HCT116 (cell line): Measurements from ENCODE around the gene THUMPD2. TPM values are rescaled to one million over a fixed set of nuclear protein-coding genes. Genes with fewer than 3 reads are reported as not detected.

Experiments used
- ATAC-seq: fragments of 200-7000 bp; cut with Tn5 transposase; 2 replicates; pipeline ENCODE4 v1.9.1; 2020; ENCODE audit warnings: mild to moderate bottlenecking, moderate library complexity
- BruUV-seq: library from RNA; stranded (reverse); fragments of 400-500 nt; replicated peaks from 2 replicates; lab custom pipeline; 2021; lab: Mats Ljungman, UMichigan
- CTCF ChIA-PET: fragments of 300-600 bp; sonication (Branson Sonifier 250); formaldehyde crosslinking; loops from one replicate; lab custom pipeline; 2021; ENCODE audit warnings: antibody characterized with exemption; lab: Charles Lee
- POLR2A ChIA-PET: fragments of 300-600, 350-600 bp; sonication (Branson Sonifier 250); formaldehyde crosslinking; loops from one replicate; lab custom pipeline; 2021; ENCODE audit warnings: antibody characterized with exemption; lab: Charles Lee
- RAD21 ChIA-PET, 2 experiments: fragments of 300-600 bp; sonication (Branson Sonifier 250); formaldehyde crosslinking; loops; one replicate each; lab custom pipeline; 2023; ENCODE audit warnings: low total read pairs in 2 of 2; ENCODE audit not compliant: uncharacterized antibody in 2 of 2, unreplicated experiment in 2 of 2, low non-redundant PET in 1 of 2; lab: Charles Lee
- DNase-seq: peaks from one replicate; pipeline ENCODE4 v3.0.0-alpha.2; 2010; ENCODE audit warnings: low read depth, low spot score
- H2AFZ ChIP-seq: fragments of 200-600 bp; shearing (Covaris generic), sonication (generic); 2 replicates; pipeline ENCODE4 v1.6.1; 2017; ENCODE audit warnings: low read depth, mixed run types, mixed read lengths, antibody characterized with exemption, low read length; ENCODE audit not compliant: poor library complexity, severe bottlenecking
- H3K27ac ChIP-seq: 2 replicates; pipeline ENCODE4 v1.5.1; 2012; ENCODE audit warnings: low read depth, low read length
- H3K27me3 ChIP-seq: fragments of 200-600 bp; sonication (generic); 2 replicates; pipeline ENCODE4 v1.6.1; 2016; ENCODE audit warnings: mixed run types, low read length, mixed read lengths; ENCODE audit not compliant: insufficient read depth
- H3K36me3 ChIP-seq, 2 experiments: fragments of 200-500 bp in 1 of 2; fragments of 200-600 bp in 1 of 2; sonication (Bioruptor generic) in 1 of 2; sonication (generic) in 1 of 2; 2 replicates each; pipeline versions ENCODE4 v1.5.1 to v1.6.1; 2014 to 2016; ENCODE audit warnings: low read length in 2 of 2, inconsistent platforms in 1 of 2, mixed read lengths in 1 of 2, mixed run types in 1 of 2; ENCODE audit not compliant: insufficient read depth in 2 of 2, control insufficient read depth in 1 of 2
- H3K4me1 ChIP-seq, 2 experiments: fragments of 200-600 bp in 1 of 2; sonication (generic) in 1 of 2; 2 replicates each; pipeline versions ENCODE4 v1.5.1 to v1.6.1; 2012 to 2017; ENCODE audit warnings: low read length in 2 of 2, inconsistent platforms in 1 of 2, mild to moderate bottlenecking in 1 of 2, mixed read lengths in 1 of 2, mixed run types in 1 of 2, moderate library complexity in 1 of 2; ENCODE audit not compliant: insufficient read depth in 2 of 2, control insufficient read depth in 1 of 2
- H3K4me2 ChIP-seq: fragments of 200-600 bp; sonication (generic); 2 replicates; pipeline ENCODE4 v1.6.1; 2017; ENCODE audit warnings: mixed run types, low read length, mixed read lengths
- H3K4me3 ChIP-seq, 2 experiments: fragments of 200-600 bp in 1 of 2; sonication (generic) in 1 of 2; replicated peaks in 1 of 2; 2 replicates each; pipeline ENCODE4 v1.5.1; 2011 to 2016; ENCODE audit warnings: low read length in 2 of 2, control low read depth in 1 of 2, low read depth in 1 of 2, mild to moderate bottlenecking in 1 of 2, mixed read lengths in 1 of 2, mixed run types in 1 of 2
- H3K79me2 ChIP-seq: fragments of 200-600 bp; sonication (generic); 2 replicates; pipeline ENCODE4 v1.6.1; 2017; ENCODE audit warnings: mild to moderate bottlenecking, mixed run types, low read length, moderate library complexity, mixed read lengths; ENCODE audit not compliant: insufficient read depth
- H3K9ac ChIP-seq: fragments of 200-600 bp; sonication (generic); 2 replicates; pipeline ENCODE4 v1.6.1; 2016; ENCODE audit warnings: low read length, mixed read lengths
- H3K9me2 ChIP-seq: fragments of 200-600 bp; sonication (generic), shearing (Covaris generic); 2 replicates; pipeline ENCODE4 v1.6.1; 2017; ENCODE audit warnings: mixed run types, mild to moderate bottlenecking, moderate library complexity; ENCODE audit not compliant: insufficient read depth
- H3K9me3 ChIP-seq, 2 experiments: fragments of 200-500 bp in 1 of 2; fragments of 200-600 bp in 1 of 2; sonication (Bioruptor generic) in 1 of 2; sonication (generic) in 1 of 2; 2 replicates each; pipeline ENCODE4 v1.6.1; 2014 to 2017; ENCODE audit warnings: low read length in 2 of 2, mixed read lengths in 2 of 2, inconsistent platforms in 1 of 2, low read depth in 1 of 2, mild to moderate bottlenecking in 1 of 2, mixed run types in 1 of 2, moderate library complexity in 1 of 2; ENCODE audit not compliant: control insufficient read depth in 1 of 2, insufficient read depth in 1 of 2
- H4K20me1 ChIP-seq: fragments of 200-600 bp; sonication (generic), shearing (Covaris generic); 2 replicates; pipeline ENCODE4 v1.6.1; 2017; ENCODE audit warnings: mixed run types, mild to moderate bottlenecking, moderate library complexity; ENCODE audit not compliant: insufficient read depth
- CBX3 ChIP-seq: IDR thresholded peaks from 2 replicates; pipeline ENCODE4 v1.6.1; 2012; ENCODE audit warnings: low read depth
- CEBPB ChIP-seq: IDR thresholded peaks from 2 replicates; pipeline ENCODE4 v1.6.1; 2012; ENCODE audit warnings: low read depth
- ELF1 ChIP-seq: IDR thresholded peaks from 2 replicates; pipeline ENCODE4 v1.6.1; 2012; ENCODE audit warnings: low read depth, borderline replicate concordance
- POLR2A ChIP-seq: IDR thresholded peaks from 2 replicates; pipeline ENCODE4 v1.7.0; 2011; ENCODE audit warnings: borderline replicate concordance; ENCODE audit not compliant: insufficient read depth, insufficient read length; ENCODE audit errors: extremely low read depth
- POLR2AphosphoS5 ChIP-seq: IDR thresholded peaks from 2 replicates; pipeline ENCODE4 v1.6.1; 2011; ENCODE audit warnings: mild to moderate bottlenecking, low read depth, low read length, moderate library complexity
- SRF ChIP-seq: IDR thresholded peaks from 2 replicates; pipeline ENCODE4 v1.6.1; 2012; ENCODE audit warnings: low read depth
- TCF7L2 ChIP-seq: IDR thresholded peaks from 2 replicates; pipeline ENCODE4 v1.7.0; 2011; ENCODE audit warnings: borderline replicate concordance, inconsistent platforms; ENCODE audit not compliant: insufficient read depth, insufficient read length; ENCODE audit errors: extremely low read depth
- YY1 ChIP-seq: IDR thresholded peaks from 2 replicates; pipeline ENCODE4 v1.6.1; 2011; ENCODE audit warnings: low read length, low read depth, moderate library complexity, mild to moderate bottlenecking; ENCODE audit not compliant: insufficient replicate concordance; ENCODE audit errors: extremely low read depth
- ZNF274 ChIP-seq: fragments of 200-500 bp; sonication (Bioruptor generic); IDR thresholded peaks from 2 replicates; pipeline ENCODE4 v1.6.1; 2014; ENCODE audit warnings: mild to moderate bottlenecking, low read depth, low read length, inconsistent platforms
- intact Hi-C: fragments of 100-400 bp; cut with micrococcal nuclease; formaldehyde crosslinking; loops from 2 replicates; pipeline ENCODE4 v1.10.0; 2022
- total RNA-seq: library from RNA; stranded (reverse); gene quantifications from one replicate; pipeline ENCODE4 v1.2.1, GENCODE V29; 2021; ENCODE audit not compliant: unreplicated experiment
- TF ChIP-seq, protein P1 (sequence below), 3 experiments: fragments of 200-600 bp in 1 of 3; sonication (generic) in 1 of 3; IDR thresholded peaks in 2 of 3; conservative IDR thresholded peaks in 1 of 3; 2 replicates each; pipeline ENCODE4 v1.5.1; 2012 to 2017; ENCODE audit warnings: low read depth in 2 of 3, low read length in 2 of 3, antibody characterized with exemption in 1 of 3, borderline replicate concordance in 1 of 3, control low read depth in 1 of 3, mild to moderate bottlenecking in 1 of 3, mixed read lengths in 1 of 3, mixed run types in 1 of 3, moderate library complexity in 1 of 3; ENCODE audit not compliant: insufficient read depth in 1 of 3
- TF ChIP-seq, protein P2 (sequence below): IDR thresholded peaks from 2 replicates; pipeline ENCODE4 v1.6.1; 2012
- TF ChIP-seq, protein P3 (sequence below): IDR thresholded peaks from 2 replicates; pipeline ENCODE4 v1.6.1; 2011; ENCODE audit warnings: mild to moderate bottlenecking, low read length, moderate library complexity; ENCODE audit not compliant: insufficient replicate concordance; ENCODE audit errors: extremely low read depth
- TF ChIP-seq, protein P4 (sequence below): IDR thresholded peaks from 2 replicates; pipeline ENCODE4 v1.6.1; 2012

Gene THUMPD2
- total RNA-seq, 1 experiment from 2014 or later, result 15.8 TPM

DNA sequence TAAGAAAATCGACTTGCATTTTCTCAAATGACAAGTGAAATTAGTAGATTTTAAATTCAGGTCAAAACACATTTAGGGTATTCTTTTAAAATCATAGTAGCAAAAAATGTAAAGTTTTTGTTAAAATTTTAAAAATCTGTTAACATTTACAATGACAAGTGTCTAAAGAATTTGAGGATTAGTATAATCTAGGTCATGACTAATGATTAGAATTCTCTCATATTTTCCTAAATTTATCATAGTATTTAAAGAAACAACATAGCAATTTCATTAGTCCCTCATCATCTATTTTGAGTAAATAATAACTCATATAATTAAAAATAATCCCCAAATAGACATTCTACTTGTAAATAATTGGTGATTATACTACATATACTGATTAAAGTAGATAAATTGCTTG is 23.6 kb downstream of the THUMPD2 start:
- no peaks in the 10 kb centered on the region for H3K9me2 ChIP-seq
- no peak overlapping the region for H2AFZ ChIP-seq
- DNase-seq (no peak), ATAC-seq (no peak)
- intact Hi-C loops, result no loop called here
- POLR2A ChIA-PET, result no interaction called here
- TF ChIP-seq CEBPB (no peak), CBX3 (no peak), YY1 (no peak), TCF7L2 (no peak), POLR2A (no peak), SRF (no peak), ZNF274 (no peak), POLR2AphosphoS5 (no peak), ELF1 (no peak)
- TF ChIP-seq, protein P1, sequence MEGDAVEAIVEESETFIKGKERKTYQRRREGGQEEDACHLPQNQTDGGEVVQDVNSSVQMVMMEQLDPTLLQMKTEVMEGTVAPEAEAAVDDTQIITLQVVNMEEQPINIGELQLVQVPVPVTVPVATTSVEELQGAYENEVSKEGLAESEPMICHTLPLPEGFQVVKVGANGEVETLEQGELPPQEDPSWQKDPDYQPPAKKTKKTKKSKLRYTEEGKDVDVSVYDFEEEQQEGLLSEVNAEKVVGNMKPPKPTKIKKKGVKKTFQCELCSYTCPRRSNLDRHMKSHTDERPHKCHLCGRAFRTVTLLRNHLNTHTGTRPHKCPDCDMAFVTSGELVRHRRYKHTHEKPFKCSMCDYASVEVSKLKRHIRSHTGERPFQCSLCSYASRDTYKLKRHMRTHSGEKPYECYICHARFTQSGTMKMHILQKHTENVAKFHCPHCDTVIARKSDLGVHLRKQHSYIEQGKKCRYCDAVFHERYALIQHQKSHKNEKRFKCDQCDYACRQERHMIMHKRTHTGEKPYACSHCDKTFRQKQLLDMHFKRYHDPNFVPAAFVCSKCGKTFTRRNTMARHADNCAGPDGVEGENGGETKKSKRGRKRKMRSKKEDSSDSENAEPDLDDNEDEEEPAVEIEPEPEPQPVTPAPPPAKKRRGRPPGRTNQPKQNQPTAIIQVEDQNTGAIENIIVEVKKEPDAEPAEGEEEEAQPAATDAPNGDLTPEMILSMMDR (IDR thresholded peaks at IDR 0.05 in 2 of 3, conservative IDR thresholded peaks at IDR 0.05 in 1 of 3; ENCODE audit: borderline replicate concordance in 1 of 3, insufficient read depth in 1 of 3, low read depth in 2 of 3, low read length in 2 of 3), result no peak
- TF ChIP-seq, protein P2, sequence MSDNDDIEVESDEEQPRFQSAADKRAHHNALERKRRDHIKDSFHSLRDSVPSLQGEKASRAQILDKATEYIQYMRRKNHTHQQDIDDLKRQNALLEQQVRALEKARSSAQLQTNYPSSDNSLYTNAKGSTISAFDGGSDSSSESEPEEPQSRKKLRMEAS, result no peak
- TF ChIP-seq, protein P3, sequence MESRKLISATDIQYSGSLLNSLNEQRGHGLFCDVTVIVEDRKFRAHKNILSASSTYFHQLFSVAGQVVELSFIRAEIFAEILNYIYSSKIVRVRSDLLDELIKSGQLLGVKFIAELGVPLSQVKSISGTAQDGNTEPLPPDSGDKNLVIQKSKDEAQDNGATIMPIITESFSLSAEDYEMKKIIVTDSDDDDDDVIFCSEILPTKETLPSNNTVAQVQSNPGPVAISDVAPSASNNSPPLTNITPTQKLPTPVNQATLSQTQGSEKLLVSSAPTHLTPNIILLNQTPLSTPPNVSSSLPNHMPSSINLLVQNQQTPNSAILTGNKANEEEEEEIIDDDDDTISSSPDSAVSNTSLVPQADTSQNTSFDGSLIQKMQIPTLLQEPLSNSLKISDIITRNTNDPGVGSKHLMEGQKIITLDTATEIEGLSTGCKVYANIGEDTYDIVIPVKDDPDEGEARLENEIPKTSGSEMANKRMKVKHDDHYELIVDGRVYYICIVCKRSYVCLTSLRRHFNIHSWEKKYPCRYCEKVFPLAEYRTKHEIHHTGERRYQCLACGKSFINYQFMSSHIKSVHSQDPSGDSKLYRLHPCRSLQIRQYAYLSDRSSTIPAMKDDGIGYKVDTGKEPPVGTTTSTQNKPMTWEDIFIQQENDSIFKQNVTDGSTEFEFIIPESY, result no peak
- TF ChIP-seq, protein P4, sequence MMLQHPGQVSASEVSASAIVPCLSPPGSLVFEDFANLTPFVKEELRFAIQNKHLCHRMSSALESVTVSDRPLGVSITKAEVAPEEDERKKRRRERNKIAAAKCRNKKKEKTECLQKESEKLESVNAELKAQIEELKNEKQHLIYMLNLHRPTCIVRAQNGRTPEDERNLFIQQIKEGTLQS, result no peak
- H3K9me3 ChIP-seq, result no peaks in the 10 kb centered on the region
- H3K9ac ChIP-seq, result no peak overlapping the region
- H3K36me3 ChIP-seq, result peaks cover 49 to 63% of the 10 kb centered on the region in 2 experiments
- peaks cover 6% of the 10 kb centered on the region; the same call in 1 of the 2 replicates for H3K79me2 ChIP-seq
- CTCF ChIA-PET, result no interaction called here
- H4K20me1 ChIP-seq, result no peaks in the 10 kb centered on the region
- no peaks in the 10 kb centered on the region for H3K27me3 ChIP-seq
- no TSS peak for BruUV-seq
- H3K27ac ChIP-seq, result no peak overlapping the region
- no peaks in the 10 kb centered on the region for H3K4me1 ChIP-seq
- H3K4me3 ChIP-seq, result no peak overlapping the region
- H3K4me2 ChIP-seq, result no peak overlapping the region
- RAD21 ChIA-PET, result no interaction called here
